Measurements from ENCODE around the gene DTX1. TPM values are rescaled to one million over a fixed set of nuclear protein-coding genes. Genes with fewer than 3 reads are reported as not detected.

Gene DTX1
- total and polyA plus RNA-seq, 2 of the 13 experiments (the other 11 are each of a cell fraction or from before 2014, with no cell fraction given) = not detected

GRCh38 chr12:113098441-113099028 is 42.0 kb downstream of the DTX1 start (continued):
- TF ChIP-seq ARID5B (CRISPR knock-in tag; IDR thresholded peaks at IDR 0.05) (peak; percentile 23; the same call in 1 of the 2 replicates), SAP130 (CRISPR knock-in tag; IDR thresholded peaks at IDR 0.05; ENCODE audit: low read depth) (peak; percentile 50), FOXK2 (IDR thresholded peaks at IDR 0.05) (no peak), ZNF101 (CRISPR knock-in tag; IDR thresholded peaks at IDR 0.05; ENCODE audit: borderline replicate concordance, low read depth) (no peak), GATAD2A (CRISPR knock-in tag; IDR thresholded peaks at IDR 0.05) (0 out of 2 replicates have a peak, but pooled peaks have one; percentile 32), ZBTB7B (CRISPR knock-in tag; IDR thresholded peaks at IDR 0.05) (0 out of 2 replicates have a peak, but pooled peaks have one; percentile 39), CTCF (CRISPR knock-in tag; IDR thresholded peaks at IDR 0.05) (peak; percentile 95), TBX2 (CRISPR knock-in tag; IDR thresholded peaks at IDR 0.05; ENCODE audit: borderline replicate concordance) (no peak; the same call in 1 of the 2 replicates), GABPB1 (CRISPR knock-in tag; IDR thresholded peaks at IDR 0.05) (peak; percentile 81), SALL1 (CRISPR knock-in tag; IDR thresholded peaks at IDR 0.05) (peak; percentile 39; the same call in 1 of the 2 replicates), NCOA5 (CRISPR knock-in tag; IDR thresholded peaks at IDR 0.05) (no peak), ZNF576 (CRISPR knock-in tag; IDR thresholded peaks at IDR 0.05) (no peak), STAG1 (CRISPR knock-in tag; IDR thresholded peaks at IDR 0.05) (peak; percentile 91), UBTF (CRISPR knock-in tag; IDR thresholded peaks at IDR 0.05) (no peak), USF2 (IDR thresholded peaks at IDR 0.05; ENCODE audit: low read depth, low read length) (no peak), USF2 (CRISPR knock-in tag; IDR thresholded peaks at IDR 0.05; ENCODE audit: borderline replicate concordance) (peak; percentile 62; the same call in 1 of the 2 replicates), ATF7 (IDR thresholded peaks at IDR 0.05) (no peak), ATF7 (CRISPR knock-in tag; IDR thresholded peaks at IDR 0.05) (no peak), PHF21A (CRISPR knock-in tag; IDR thresholded peaks at IDR 0.05) (0 out of 2 replicates have a peak, but pooled peaks have one; percentile 14), BORCS8-MEF2B (CRISPR knock-in tag; IDR thresholded peaks at IDR 0.05) (no peak), ZNF530 (CRISPR knock-in tag; IDR thresholded peaks at IDR 0.05; ENCODE audit: low read depth) (no peak)

Measured in HepG2 (cell line).